A673 (cell line): ENCODE data around the gene REXO4.

Experiments
- CTCF ChIP-seq: fragments of 300-800, 200-600 bp; sonication (generic); conservative IDR thresholded peaks from 2 replicates; pipeline ENCODE4 v1.5.1; 2017; ENCODE audit warnings: low read depth, mild to moderate bottlenecking, antibody characterized with exemption, low read length, moderate library complexity, mixed read lengths
- EZH2 ChIP-seq: fragments of 200-600 bp; sonication (generic); IDR thresholded peaks from 2 replicates; pipeline ENCODE4 v1.6.1; 2017; ENCODE audit warnings: borderline replicate concordance, low read depth, mild to moderate bottlenecking, mixed read lengths, antibody characterized with exemption, low read length; ENCODE audit not compliant: poor library complexity, severe bottlenecking

DNA sequence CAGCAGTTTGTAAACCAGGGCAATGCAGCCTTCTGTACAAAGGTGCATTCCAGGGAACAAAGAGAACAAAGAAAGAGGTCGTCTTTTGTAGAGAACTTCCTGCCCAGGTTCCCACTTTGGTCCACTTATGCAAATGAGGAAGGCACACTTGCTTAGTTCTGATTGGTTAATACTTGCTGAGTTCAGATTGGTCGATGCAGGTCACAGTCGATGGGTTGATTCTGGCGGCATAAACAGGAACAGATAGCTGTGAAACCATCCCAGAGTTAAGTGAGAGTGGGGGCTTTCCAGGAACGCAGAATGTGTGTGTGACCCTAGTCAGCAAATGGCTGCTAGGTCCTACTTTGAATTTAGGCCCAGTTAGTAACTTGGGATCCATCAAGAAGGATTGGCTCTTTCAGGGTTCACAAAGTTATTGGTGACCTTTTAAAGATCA, 2.6 kb upstream of the REXO4 start:
- TF ChIP-seq CTCF (no peak), EZH2 (no peak)
